HL-60 (cell line): ENCODE measurements around the gene HOXB6.

Experiments
- CTCF ChIP-seq: IDR thresholded peaks from one replicate; pipeline ENCODE4 v1.5.1; 2011; ENCODE audit warnings: low read length, control low read depth, inconsistent platforms; ENCODE audit not compliant: insufficient read depth
- GABPA ChIP-seq: IDR thresholded peaks from 2 replicates; pipeline ENCODE4 v1.6.1; 2012; ENCODE audit warnings: low read depth
- POLR2AphosphoS5 ChIP-seq: IDR thresholded peaks from 2 replicates; pipeline ENCODE4 v1.6.1; 2012; ENCODE audit warnings: low read depth
- REST ChIP-seq: IDR thresholded peaks from 2 replicates; pipeline ENCODE4 v1.6.1; 2012; ENCODE audit warnings: low read depth; ENCODE audit not compliant: insufficient replicate concordance
- SPI1 ChIP-seq: IDR thresholded peaks from 2 replicates; pipeline ENCODE4 v1.6.1; 2012; ENCODE audit warnings: low read depth, mild to moderate bottlenecking, borderline replicate concordance

- TF ChIP-seq CTCF (no peak), POLR2AphosphoS5 (no peak), REST (no peak), GABPA (no peak), SPI1 (no peak)
Observed at GRCh38 chr17:48552466-48553189, 52.2 kb downstream of the HOXB6 start.
